ENCODE results near the gene CNTN1.

CNTN1 gene

GRCh38 chr12:40986001-40986400, 293.8 kb downstream of the CNTN1 start:
- no peak for TF ChIP-seq CTCF (IDR thresholded peaks at IDR 0.05; ENCODE audit: control insufficient read depth, extremely low read depth, insufficient read depth)

GRCh38 chr12:40988355-40988754, 296.1 kb downstream of the CNTN1 start:
- no peak for DNase-seq (ENCODE audit: low read depth)
- no peak for TF ChIP-seq CTCF (IDR thresholded peaks at IDR 0.05; ENCODE audit: control insufficient read depth, extremely low read depth, insufficient read depth)
- no peak overlapping the region for H3K4me3 ChIP-seq (ENCODE audit: low read depth, low read length)

More at GRCh38 chr12:40986001-40986400, 293.8 kb downstream of the CNTN1 start:
- no peak for DNase-seq (ENCODE audit: low read depth)
- no peak overlapping the region for H3K4me3 ChIP-seq (ENCODE audit: low read depth, low read length)

DNA sequence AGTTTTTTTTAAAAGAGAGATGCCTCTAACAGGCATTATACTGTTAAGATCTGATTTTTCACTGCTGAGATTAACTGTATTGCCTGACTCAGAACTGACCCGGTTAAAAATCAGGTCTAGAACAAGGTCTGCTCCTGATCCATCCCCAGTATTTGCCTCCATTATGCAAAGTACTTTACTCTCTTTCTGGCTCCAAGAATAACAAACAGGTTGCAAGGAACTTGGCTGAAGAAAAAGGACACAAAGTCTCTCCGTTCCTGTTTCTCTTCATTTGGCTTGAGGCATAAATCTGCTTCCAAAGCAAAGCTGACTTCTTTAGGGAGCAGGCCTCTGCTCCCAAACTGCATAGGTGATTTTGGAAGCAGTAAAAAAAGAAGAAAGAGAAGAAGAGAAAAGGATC, 296.6 kb downstream of the CNTN1 start:
- no peak for TF ChIP-seq CTCF (IDR thresholded peaks at IDR 0.05; ENCODE audit: control insufficient read depth, extremely low read depth, insufficient read depth)

DNA sequence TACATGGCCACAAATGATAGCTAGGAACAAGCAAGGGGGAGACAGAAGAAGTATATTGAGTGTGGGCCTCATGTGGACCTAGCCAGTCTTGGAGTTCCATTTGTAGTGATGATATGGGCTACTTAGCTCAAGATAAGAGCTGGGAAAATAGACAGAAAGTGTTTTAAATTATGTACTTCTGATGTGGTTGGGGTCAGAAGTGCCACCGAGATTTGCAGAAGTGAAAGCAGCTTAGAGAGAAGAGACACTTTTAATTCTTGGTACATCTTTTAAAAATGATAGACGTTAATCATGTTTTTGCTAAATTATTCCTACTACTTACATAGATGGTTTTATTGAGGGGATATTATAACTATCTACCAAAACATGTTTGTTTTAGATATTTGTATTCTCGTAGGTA, 297.5 kb downstream of the CNTN1 start:
- no peak for TF ChIP-seq CTCF (IDR thresholded peaks at IDR 0.05; ENCODE audit: control insufficient read depth, extremely low read depth, insufficient read depth)
- no peak overlapping the region for H3K4me3 ChIP-seq (ENCODE audit: low read depth, low read length)
- DNase-seq (ENCODE audit: low read depth): no peak

More for the DNA sequence above, 296.6 kb downstream of the CNTN1 start:
- no peak for DNase-seq (ENCODE audit: low read depth)
- H3K4me3 ChIP-seq (ENCODE audit: low read depth, low read length): no peak overlapping the region

DNA sequence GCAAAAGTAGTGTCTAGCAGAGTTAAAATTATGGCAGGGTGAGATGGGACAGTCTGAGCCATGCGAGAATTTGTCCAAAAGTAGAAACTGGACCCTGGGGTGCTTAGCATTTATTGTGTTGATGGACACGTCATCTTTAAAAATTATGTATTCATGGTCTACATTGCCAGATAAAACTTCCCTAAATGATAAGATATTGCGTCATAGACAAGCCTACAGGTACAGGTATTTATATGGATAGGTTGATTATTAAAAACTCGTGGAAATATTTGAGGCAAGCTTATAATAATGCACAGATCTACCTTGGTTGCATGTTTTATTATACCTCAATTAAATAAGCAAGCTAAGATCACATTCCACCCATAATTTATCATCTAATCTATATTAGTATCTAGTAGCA, 299.9 kb downstream of the CNTN1 start:
- no peak for TF ChIP-seq CTCF (IDR thresholded peaks at IDR 0.05; ENCODE audit: control insufficient read depth, extremely low read depth, insufficient read depth)
- no peak for DNase-seq (ENCODE audit: low read depth)
- H3K4me3 ChIP-seq (ENCODE audit: low read depth, low read length): no peak overlapping the region

DNA sequence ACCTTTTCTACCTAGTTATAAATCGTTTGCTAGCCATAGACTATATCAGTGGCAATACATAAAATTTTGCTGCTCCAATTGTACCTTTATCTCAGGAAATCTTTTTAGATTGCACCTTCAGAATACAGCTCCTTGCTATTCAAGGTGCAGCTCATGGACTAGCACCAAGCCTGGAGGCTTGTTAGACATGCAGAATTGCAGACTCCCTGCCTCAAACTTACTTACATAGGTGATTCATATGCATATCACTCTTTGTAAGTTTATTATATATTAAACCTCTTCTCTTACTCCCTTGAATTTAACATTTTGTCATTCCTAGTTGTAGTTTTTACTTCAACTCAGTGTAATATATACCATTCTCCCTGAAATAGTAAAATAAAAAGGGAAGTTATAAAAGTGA, 300.4 kb downstream of the CNTN1 start:
- H3K4me3 ChIP-seq (ENCODE audit: low read depth, low read length): no peak overlapping the region
- TF ChIP-seq CTCF (IDR thresholded peaks at IDR 0.05; ENCODE audit: control insufficient read depth, extremely low read depth, insufficient read depth): no peak
- DNase-seq (ENCODE audit: low read depth): no peak

- no peak overlapping the region for H3K4me3 ChIP-seq (ENCODE audit: low read depth, low read length)
- no peak for DNase-seq (ENCODE audit: low read depth)
- no peak for TF ChIP-seq CTCF (IDR thresholded peaks at IDR 0.05; ENCODE audit: control insufficient read depth, extremely low read depth, insufficient read depth)
These were observed 300.9 kb downstream of the CNTN1 start for GRCh38 chr12:40993158-40993557.
